ENCODE measurements around the gene TMEM14A. TPM values are rescaled to one million over a fixed set of nuclear protein-coding genes. Genes with fewer than 3 reads are reported as not detected.
"Not testable (repeated sequence)": the region's sequence is repeated elsewhere in the genome, so short reads cannot be mapped to it uniquely, and the experiment has no call there.

The TMEM14A gene
- total and polyA plus RNA-seq, 9 of the 15 experiments (the other 6 are each of a cell fraction or from before 2014, with no cell fraction given): 3.5 to 43.3 (median 8.5) TPM

GRCh38 chr6:52712136-52712535, 41.2 kb downstream of the TMEM14A start:
- intact Hi-C loops (cut with micrococcal nuclease) (no loop called here), in situ Hi-C loops (cut with MboI) (no loop called here)
- TF ChIP-seq NR2F6 (CRISPR knock-in tag; IDR thresholded peaks at IDR 0.05): no peak
- no peak for TF ChIP-seq CREB5 (CRISPR knock-in tag; IDR thresholded peaks at IDR 0.05)
- TF ChIP-seq PREB (CRISPR knock-in tag; IDR thresholded peaks at IDR 0.05): no peak
- no peak for TF ChIP-seq NCOR1 (IDR thresholded peaks at IDR 0.05)
- TF ChIP-seq MIER1 (IDR thresholded peaks at IDR 0.05; ENCODE audit: low read depth): no peak
- FAIRE-seq (no peak), DNase-seq (ENCODE audit: extremely low read depth in 1 of 4, low spot score in 3 of 4) (no peak), ATAC-seq (no peak)
- Histone ChIP-seq H3K9me3 (replicated peaks; ENCODE audit: control insufficient read depth, insufficient read depth, low read depth, low read length) (no peaks in the 10 kb centered on the region), H2AFZ (ENCODE audit: low read depth, low read length) (no peak overlapping the region), H3K9me1 (ENCODE audit: control insufficient read depth, insufficient read depth, low read length) (no peaks in the 10 kb centered on the region), H3K4me2 (ENCODE audit: insufficient read depth, low read length) (no peak overlapping the region), H3K9ac (ENCODE audit: insufficient read depth in 1 of 2, low read depth in 2 of 2, low read length in 2 of 2) (no peak overlapping the region), H4K20me1 (replicated peaks; ENCODE audit: control insufficient read depth, insufficient read depth, low read length) (no peaks in the 10 kb centered on the region), H3K4me1 (replicated peaks in 1 of 2; ENCODE audit: control insufficient read depth in 2 of 2, insufficient read depth in 2 of 2, low read length in 2 of 2) (no peaks in the 10 kb centered on the region), H3K36me3 (ENCODE audit: control insufficient read depth, insufficient read depth, low read length) (no peaks in the 10 kb centered on the region), H3K27ac (ENCODE audit: extremely low read depth, low read depth, low read length) (no peak overlapping the region), H3K4me3 (no peak overlapping the region), H3K27me3 (ENCODE audit: control insufficient read depth in 2 of 2, insufficient read depth in 2 of 2, low read length in 2 of 2) (no peaks in the 10 kb centered on the region), H3K79me2 (ENCODE audit: control insufficient read depth, insufficient read depth, low read length) (no peaks in the 10 kb centered on the region)
- BruUV-seq (replicated peaks): no TSS peak
- CTCF ChIA-PET (ENCODE audit: low intra/inter-chr PET ratio): no interaction called here
- POLR2A ChIA-PET: no interaction called here
- 3% methylated on average over 2 of the region's 2 CpGs for WGBS (ENCODE audit: insufficient coverage, low coverage, missing lambda C conversion rate)

GRCh38 chr6:52714761-52715160, 43.8 kb downstream of the TMEM14A start:
- H3K4me2 ChIP-seq (ENCODE audit: insufficient read depth, low read length); H3K79me2 ChIP-seq (ENCODE audit: control insufficient read depth, insufficient read depth, low read length); H3K9me1 ChIP-seq (ENCODE audit: control insufficient read depth, insufficient read depth, low read length); in situ Hi-C loops (cut with MboI); FAIRE-seq; H2AFZ ChIP-seq (ENCODE audit: low read depth, low read length); H3K4me1 ChIP-seq (replicated peaks in 1 of 2; ENCODE audit: control insufficient read depth in 2 of 2, insufficient read depth in 2 of 2, low read length in 2 of 2); BruUV-seq (replicated peaks); DNase-seq (ENCODE audit: extremely low read depth in 1 of 4, low spot score in 3 of 4); intact Hi-C loops (cut with micrococcal nuclease); H4K20me1 ChIP-seq (replicated peaks; ENCODE audit: control insufficient read depth, insufficient read depth, low read length); ATAC-seq; H3K9ac ChIP-seq (ENCODE audit: insufficient read depth in 1 of 2, low read depth in 2 of 2, low read length in 2 of 2); H3K4me3 ChIP-seq; H3K27me3 ChIP-seq (ENCODE audit: control insufficient read depth in 2 of 2, insufficient read depth in 2 of 2, low read length in 2 of 2); H3K27ac ChIP-seq (ENCODE audit: extremely low read depth, low read depth, low read length); H3K36me3 ChIP-seq (ENCODE audit: control insufficient read depth, insufficient read depth, low read length); H3K9me3 ChIP-seq (replicated peaks; ENCODE audit: control insufficient read depth, insufficient read depth, low read depth, low read length); CTCF ChIA-PET (ENCODE audit: low intra/inter-chr PET ratio): not testable (repeated sequence)
- POLR2A ChIA-PET: interaction anchor here (1.0 to 1.1 kb wide), 2 partner anchors 11 to 325 kb away, joined by 3 read pairs; no protein-coding TSS in a partner anchor
- WGBS (ENCODE audit: insufficient coverage, low coverage, missing lambda C conversion rate): 20% methylated on average over 9 of the region's 9 CpGs

Measured in K562 (cell line).